GM18858 (cell line): Measurements from ENCODE around the gene APOC1.
"Not testable (repeated sequence)": the region's sequence is repeated elsewhere in the genome, so short reads cannot be mapped to it uniquely, and the experiment has no call there.

ENCODE experiments used
- ATAC-seq: cut with Tn5 transposase; IDR thresholded peaks from one replicate; pipeline ENCODE4 v1.9.1; 2021; ENCODE audit not compliant: unreplicated experiment

Gene APOC1

GRCh38 chr19:44914433-44915206, at the start of gene APOC1:
APOC1 (plus strand) TSS chr19:44914608; CDS start chr19:44914892, 284 bp downstream.
- not testable (repeated sequence) for ATAC-seq

GRCh38 chr19:44865196-44865767, 49.1 kb upstream of the APOC1 start:
- ATAC-seq = no peak

DNA sequence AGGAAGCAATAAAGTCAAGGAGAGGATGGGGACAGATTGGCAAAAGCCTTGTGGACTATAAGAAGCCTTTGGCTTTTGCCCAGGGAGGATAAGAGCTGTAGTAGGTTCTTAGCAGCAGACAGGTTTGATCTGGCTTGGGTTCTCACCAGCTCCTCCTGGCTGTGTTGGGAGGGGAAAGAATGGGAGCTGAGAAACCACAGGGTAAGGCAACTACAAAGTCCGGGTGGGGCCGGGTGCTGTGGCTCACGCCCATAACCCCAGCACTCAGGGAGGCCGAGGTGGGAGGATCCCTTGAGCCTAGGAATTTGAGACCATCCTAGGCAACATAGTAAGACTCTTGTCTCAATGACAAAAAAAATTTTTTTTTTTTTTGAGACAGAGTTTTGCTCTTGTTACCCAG, 47.7 kb upstream of the APOC1 start:
- no peak for ATAC-seq

- no peak for ATAC-seq
Measured at GRCh38 chr19:44867578-44867977, 46.8 kb upstream of the APOC1 start.

- no peak for ATAC-seq
Measured at GRCh38 chr19:44869733-44870470, 44.5 kb upstream of the APOC1 start.

GRCh38 chr19:44871809-44872208, 42.6 kb upstream of the APOC1 start:
- ATAC-seq = no peak

DNA sequence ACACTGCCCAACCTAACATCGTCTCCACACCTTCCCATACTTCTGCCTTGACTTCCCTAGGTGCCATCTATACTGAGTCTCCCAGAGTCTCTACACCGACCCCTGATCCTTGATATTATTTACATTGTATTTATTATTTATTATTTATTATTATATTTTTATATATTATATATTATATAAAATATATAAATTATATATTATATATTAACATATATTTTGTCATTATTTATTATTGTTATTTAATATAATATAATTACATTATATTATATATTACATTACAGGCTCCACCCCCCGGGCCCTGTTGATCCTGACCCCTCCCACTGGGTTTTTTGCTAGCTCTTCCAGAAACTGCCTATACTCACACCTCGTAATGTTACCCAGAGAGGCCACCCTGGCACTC, 41.7 kb upstream of the APOC1 start:
- no peak for ATAC-seq

GRCh38 chr19:44874317-44874716, 40.1 kb upstream of the APOC1 start:
- ATAC-seq = no peak

DNA sequence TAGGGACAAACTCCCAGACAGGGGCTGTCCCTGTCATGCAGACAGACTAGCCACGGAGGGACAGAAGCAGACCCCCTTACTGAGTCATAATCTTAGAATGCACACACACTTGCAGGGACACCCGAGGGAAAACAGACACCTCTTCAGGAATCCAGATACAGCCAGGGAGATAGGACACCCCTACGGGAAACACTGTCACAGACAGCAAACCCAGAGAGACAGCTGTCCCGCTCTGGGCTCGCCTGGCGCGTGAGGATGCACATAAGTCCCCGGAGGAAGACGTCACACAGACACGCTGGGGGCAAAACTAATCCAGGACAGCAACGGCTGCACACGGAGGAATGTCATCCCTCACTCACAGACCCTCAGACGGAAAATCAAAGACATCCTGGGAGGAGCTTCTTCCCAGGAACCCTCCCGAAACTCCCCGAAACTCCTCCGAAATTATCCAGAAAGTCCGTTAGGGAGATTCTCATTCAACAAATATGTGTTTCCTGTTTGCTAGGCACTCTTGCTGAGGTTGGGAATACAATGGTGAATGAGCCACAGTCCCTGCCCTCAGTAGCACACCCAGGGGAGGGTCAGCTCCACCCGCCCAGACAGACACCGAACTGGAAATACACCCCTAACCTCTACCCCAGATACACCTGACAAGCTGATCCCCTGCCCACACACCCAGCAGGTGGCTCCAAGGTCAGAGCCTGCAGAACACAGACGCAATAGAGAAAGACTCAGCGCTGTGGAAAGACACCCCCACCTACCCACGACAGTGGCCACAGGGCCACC, 38.5 kb upstream of the APOC1 start:
- ATAC-seq = no peak

GRCh38 chr19:44876930-44877535, 37.4 kb upstream of the APOC1 start:
- no peak for ATAC-seq

- no peak for ATAC-seq
Measured at GRCh38 chr19:44878120-44878865, 36.1 kb upstream of the APOC1 start.

- no peak for ATAC-seq
Measured at GRCh38 chr19:44879309-44880065, 34.9 kb upstream of the APOC1 start.

- ATAC-seq = no peak
Measured at GRCh38 chr19:44882063-44882462, 32.3 kb upstream of the APOC1 start.

DNA sequence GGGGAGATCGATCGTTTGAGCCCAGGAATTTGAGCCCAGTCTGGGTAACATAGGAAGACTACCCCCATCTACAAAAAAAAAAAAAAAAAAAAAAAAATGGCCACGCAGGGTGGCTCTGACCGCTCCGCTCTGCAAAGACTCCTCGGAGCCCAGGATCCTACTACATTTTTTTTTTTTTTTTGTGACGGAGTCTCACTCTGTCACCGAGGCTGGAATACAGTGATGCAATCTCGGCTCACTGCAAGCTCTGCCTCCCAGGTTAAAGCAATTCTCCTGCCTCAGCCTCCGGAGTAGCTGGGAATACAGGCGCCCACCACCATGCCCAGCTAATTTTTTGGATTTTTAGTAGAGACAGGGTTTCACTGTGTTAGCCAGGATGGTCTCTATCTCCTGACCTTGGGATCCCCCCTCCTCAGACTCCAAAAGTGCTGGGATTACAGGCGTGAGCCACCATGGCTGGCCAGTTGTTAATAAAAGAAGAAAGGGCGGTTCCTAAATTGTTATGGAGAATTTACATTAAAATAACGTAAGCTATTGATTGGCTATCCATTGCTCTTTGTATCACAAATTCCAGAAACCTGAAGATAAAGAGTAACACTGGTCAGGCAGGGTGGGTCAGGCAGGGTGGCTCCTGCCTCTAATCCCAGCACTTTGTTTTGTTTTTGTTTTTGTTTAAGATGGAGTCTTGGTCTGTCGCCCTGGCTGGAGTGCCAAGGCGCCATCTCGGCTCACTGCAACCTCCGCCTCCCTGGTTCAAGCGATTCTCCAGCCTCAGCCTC, 31.6 kb upstream of the APOC1 start:
- not testable (repeated sequence) for ATAC-seq

DNA sequence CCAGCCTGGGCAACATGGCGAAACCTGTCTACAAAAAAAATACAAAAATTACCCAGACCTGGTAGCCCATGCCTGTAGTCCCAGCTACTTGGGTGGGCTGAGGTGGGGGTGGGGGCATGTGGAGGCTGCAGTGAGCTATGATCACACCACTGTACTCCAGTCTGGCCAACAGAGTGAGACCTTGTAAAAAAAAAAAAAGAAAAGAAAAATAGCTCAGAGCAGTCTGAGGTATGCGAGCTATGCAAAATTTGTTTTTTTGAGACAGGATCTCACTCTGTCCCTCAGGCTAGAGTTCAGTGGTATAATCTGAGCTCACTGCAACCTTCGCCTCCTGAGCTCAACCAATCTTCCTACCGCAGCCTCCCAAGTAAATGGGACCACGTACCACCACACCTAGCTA, 30.5 kb upstream of the APOC1 start:
- ATAC-seq = no peak

DNA sequence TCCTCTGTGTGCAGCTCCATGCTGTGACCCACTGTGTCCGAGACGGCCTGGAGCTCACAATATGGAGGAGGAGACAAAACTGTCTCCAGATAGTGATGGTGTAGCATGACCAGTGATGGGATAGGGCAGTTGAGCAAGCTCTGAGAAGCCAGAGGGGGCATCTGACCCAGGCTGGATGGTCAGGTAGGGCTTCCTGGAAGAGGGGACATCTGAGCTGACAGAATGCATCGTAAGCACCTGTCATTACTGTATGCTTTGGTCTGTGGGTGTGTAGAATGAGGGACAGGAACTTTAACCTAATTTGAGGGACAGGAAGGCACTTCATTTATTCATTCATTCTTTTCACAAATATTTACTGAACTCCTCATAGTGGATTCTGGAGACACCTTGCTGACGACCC, 29.8 kb upstream of the APOC1 start:
- ATAC-seq = no peak

DNA sequence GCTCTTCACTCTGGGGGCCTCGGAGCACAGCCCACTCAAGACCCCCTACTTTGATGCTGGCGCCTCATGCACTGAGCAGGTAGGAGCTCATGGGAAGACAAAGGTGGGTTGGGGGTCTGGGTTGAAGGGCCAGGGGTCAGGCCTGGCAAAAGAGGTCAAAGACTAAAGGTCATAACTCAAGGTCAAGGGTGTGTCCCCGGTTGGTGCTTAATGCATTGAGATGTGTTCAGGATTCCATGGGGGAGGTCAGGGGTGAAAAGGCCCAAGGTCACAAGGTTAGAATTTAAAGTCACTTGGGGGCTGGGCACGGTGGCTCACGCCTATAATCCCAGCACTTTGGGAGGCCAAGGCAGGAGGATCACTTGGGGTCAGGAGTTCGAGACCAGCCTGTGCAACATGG, 28.3 kb upstream of the APOC1 start:
- no peak for ATAC-seq

DNA sequence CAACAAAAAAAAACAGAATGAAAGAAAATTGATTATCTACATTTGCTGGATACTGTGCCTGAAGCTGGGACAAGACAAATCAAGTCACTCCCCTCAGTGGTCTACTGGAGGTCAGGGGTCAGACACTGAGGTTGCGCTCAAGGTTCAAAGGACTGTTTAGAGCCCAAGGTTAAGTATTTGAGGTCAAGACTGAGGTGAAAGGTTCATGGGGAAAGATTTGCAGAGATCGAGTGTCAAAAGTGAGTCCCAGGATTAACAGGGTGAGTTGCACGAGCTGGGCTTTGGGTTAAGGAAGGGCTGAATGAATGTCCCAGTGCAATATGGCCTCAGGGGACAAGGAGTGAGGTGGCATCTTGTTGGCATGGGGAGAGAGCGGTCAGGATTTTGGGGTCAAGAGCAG, 26.8 kb upstream of the APOC1 start:
- no peak for ATAC-seq

GRCh38 chr19:44888335-44888734, 26.1 kb upstream of the APOC1 start:
- ATAC-seq = not testable (repeated sequence)
